PC-3 (cell line): Measurements from ENCODE around the gene MAPK8IP2. TPM values are rescaled to one million over a fixed set of nuclear protein-coding genes. Genes with fewer than 3 reads are reported as not detected.

ENCODE experiments used
- ATAC-seq: fragments of 200-7000 bp; cut with Tn5 transposase; 2 replicates; pipeline ENCODE4 v1.9.1; 2020; ENCODE audit warnings: mild to moderate bottlenecking, moderate library complexity
- BruUV-seq: library from RNA; stranded (reverse); fragments of 400-500 nt; replicated peaks from 2 replicates; lab custom pipeline; 2021; lab: Mats Ljungman, UMichigan
- CTCF ChIA-PET: fragments of 300-600 bp; sonication (Branson Sonifier 250); formaldehyde crosslinking; loops from one replicate; lab custom pipeline; 2022; ENCODE audit warnings: antibody characterized with exemption; lab: Charles Lee
- POLR2A ChIA-PET: fragments of 300-600 bp; sonication (Branson Sonifier 250); formaldehyde crosslinking; loops from one replicate; lab custom pipeline; 2022; ENCODE audit warnings: antibody characterized with exemption; ENCODE audit not compliant: unreplicated experiment; lab: Charles Lee
- DNase-seq: peaks from one replicate; pipeline ENCODE4 v3.0.0-alpha.2; 2015
- H2AFZ ChIP-seq: fragments of 300-600 bp; sonication (generic); 2 replicates; pipeline ENCODE4 v1.6.0; 2016; ENCODE audit warnings: antibody characterized with exemption, low read length
- H3F3A ChIP-seq: fragments of 300-600 bp; sonication (generic); one replicate; pipeline ENCODE4 v1.6.0; 2017; ENCODE audit warnings: antibody characterized with exemption, low read length, control low read depth, mild to moderate bottlenecking; ENCODE audit not compliant: unreplicated experiment
- H3K27ac ChIP-seq: fragments of 300-600 bp; sonication (generic); 2 replicates; pipeline ENCODE4 v1.5.1; 2016; ENCODE audit warnings: mild to moderate bottlenecking, low read length
- H3K27me3 ChIP-seq: fragments of 300-600 bp; sonication (generic); 2 replicates; pipeline ENCODE4 v1.6.1; 2016; ENCODE audit warnings: low read length, mixed read lengths
- H3K36me3 ChIP-seq: fragments of 300-600 bp; sonication (generic); 2 replicates; pipeline ENCODE4 v1.6.1; 2016; ENCODE audit warnings: low read depth, mixed run types, low read length, mixed read lengths
- H3K4me1 ChIP-seq: fragments of 300-600 bp; sonication (generic); 2 replicates; pipeline ENCODE4 v1.5.1; 2016; ENCODE audit warnings: low read length; ENCODE audit not compliant: insufficient read depth
- H3K4me2 ChIP-seq: fragments of 300-600 bp; sonication (generic); 2 replicates; pipeline ENCODE4 v1.6.0; 2016; ENCODE audit warnings: low read length
- H3K4me3 ChIP-seq: fragments of 300-600 bp; sonication (generic); 2 replicates; pipeline ENCODE4 v1.5.1; 2016; ENCODE audit warnings: mild to moderate bottlenecking, low read length, mixed read lengths
- H3K79me2 ChIP-seq: fragments of 300-600 bp; sonication (generic); 2 replicates; pipeline ENCODE4 v1.6.1; 2017; ENCODE audit warnings: low read length, mixed read lengths
- H3K9ac ChIP-seq: fragments of 300-600 bp; sonication (generic); 2 replicates; pipeline ENCODE4 v1.6.0; 2016; ENCODE audit warnings: mild to moderate bottlenecking, low read length
- H3K9me2 ChIP-seq: fragments of 300-600 bp; sonication (generic); replicated peaks from 2 replicates; pipeline ENCODE4 v1.6.1; 2016; ENCODE audit warnings: mixed run types, low read length, mixed read lengths
- H3K9me3 ChIP-seq: fragments of 300-600 bp; sonication (generic); 2 replicates; pipeline ENCODE4 v1.6.1; 2016; ENCODE audit warnings: low read length, mixed read lengths
- H4K20me1 ChIP-seq: fragments of 300-600 bp; sonication (generic); 2 replicates; pipeline ENCODE4 v1.6.1; 2016; ENCODE audit warnings: low read length, mixed read lengths
- CTCF ChIP-seq: fragments of 300-600 bp; sonication (generic); conservative IDR thresholded peaks from 2 replicates; pipeline ENCODE4 v1.5.1; 2017; ENCODE audit warnings: antibody characterized with exemption, low read depth, mild to moderate bottlenecking, low read length
- EZH2 ChIP-seq: fragments of 300-600 bp; sonication (generic); IDR thresholded peaks from one replicate; pipeline ENCODE4 v1.6.1; 2017; ENCODE audit warnings: antibody characterized with exemption, mild to moderate bottlenecking, low read length; ENCODE audit not compliant: unreplicated experiment
- EZH2phosphoT487 ChIP-seq: fragments of 300-600 bp; sonication (generic); IDR thresholded peaks from 2 replicates; pipeline ENCODE4 v1.6.1; 2018; ENCODE audit warnings: mild to moderate bottlenecking, antibody characterized with exemption, low read length, borderline replicate concordance
- intact Hi-C: fragments of 100-400 bp; cut with micrococcal nuclease; formaldehyde crosslinking; loops from 2 replicates; pipeline ENCODE4 v1.9.0; 2023
- total RNA-seq: library from RNA; depleted of rRNA; stranded (reverse); fragments of >200 nt; gene quantifications from 2 replicates; pipeline ENCODE4 v1.2.3, GENCODE V29; 2014

The MAPK8IP2 gene
- total RNA-seq, 1 experiment from 2014 or later = 1.5 TPM

- no peaks in the 10 kb centered on the region for H3K36me3 ChIP-seq
- H3K4me2 ChIP-seq = no peak overlapping the region
- H2AFZ ChIP-seq = no peak overlapping the region
- H3K9ac ChIP-seq = no peak overlapping the region
- H3K4me3 ChIP-seq = no peak overlapping the region
- POLR2A ChIA-PET = no interaction called here
- no peaks in the 10 kb centered on the region for H3K9me2 ChIP-seq
- intact Hi-C loops = loop anchor here (1.0 kb wide), 1 partner anchor 44 kb away; no protein-coding TSS in a partner anchor
- H3K4me1 ChIP-seq = no peaks in the 10 kb centered on the region
- H3K27ac ChIP-seq = no peak overlapping the region
- H3F3A ChIP-seq = no peaks in the 10 kb centered on the region
- peak; percentile 37 for DNase-seq
- H3K27me3 ChIP-seq = no peaks in the 10 kb centered on the region
- TF ChIP-seq EZH2phosphoT487 (no peak), EZH2 (no peak), CTCF (peak; percentile 52)
- CTCF ChIA-PET = no interaction called here
- no peaks in the 10 kb centered on the region for H4K20me1 ChIP-seq
- no peaks in the 10 kb centered on the region for H3K9me3 ChIP-seq
- peak; percentile 64 for ATAC-seq
- peaks cover under 1% of the 10 kb centered on the region for H3K79me2 ChIP-seq
- no TSS peak for BruUV-seq
Measured at GRCh38 chr22:50576070-50576469, 24.5 kb upstream of the MAPK8IP2 start.

- H3K4me2 ChIP-seq = no peak overlapping the region
- H3K9me3 ChIP-seq = no peaks in the 10 kb centered on the region
- no peak overlapping the region for H3K27ac ChIP-seq
- intact Hi-C loops = loop anchor here (1.0 kb wide), 1 partner anchor 43 kb away; no protein-coding TSS in a partner anchor
- peaks cover 5% of the 10 kb centered on the region for H3K4me1 ChIP-seq
- POLR2A ChIA-PET = no interaction called here
- no peaks in the 10 kb centered on the region for H3K9me2 ChIP-seq
- CTCF ChIA-PET = no interaction called here
- no peak overlapping the region for H2AFZ ChIP-seq
- no peaks in the 10 kb centered on the region for H3K27me3 ChIP-seq
- no TSS peak for BruUV-seq
- H3K4me3 ChIP-seq = no peak overlapping the region
- peaks cover 11% of the 10 kb centered on the region for H3K79me2 ChIP-seq
- TF ChIP-seq EZH2 = no peak
- no peak for TF ChIP-seq EZH2phosphoT487
- TF ChIP-seq CTCF = no peak
- H3K9ac ChIP-seq = no peak overlapping the region
- H4K20me1 ChIP-seq = no peaks in the 10 kb centered on the region
- no peak for DNase-seq
- H3K36me3 ChIP-seq = no peaks in the 10 kb centered on the region
- no peak for ATAC-seq
- no peaks in the 10 kb centered on the region for H3F3A ChIP-seq
Measured at GRCh38 chr22:50576806-50577696, 23.5 kb upstream of the MAPK8IP2 start.

GRCh38 chr22:50577697-50577986 is 23.0 kb upstream of the MAPK8IP2 start:
- ChIA-PET POLR2A (no interaction called here), CTCF (no interaction called here)
- intact Hi-C loops = no loop called here
- Histone ChIP-seq H3K9me2 (no peaks in the 10 kb centered on the region), H3K27ac (no peak overlapping the region), H2AFZ (no peak overlapping the region), H4K20me1 (no peaks in the 10 kb centered on the region), H3K27me3 (no peaks in the 10 kb centered on the region), H3K4me2 (no peak overlapping the region), H3K79me2 (peaks cover 11% of the 10 kb centered on the region), H3K36me3 (no peaks in the 10 kb centered on the region), H3K4me3 (no peak overlapping the region), H3K9ac (no peak overlapping the region), H3F3A (no peaks in the 10 kb centered on the region), H3K9me3 (no peaks in the 10 kb centered on the region), H3K4me1 (peaks cover 5% of the 10 kb centered on the region)
- DNase-seq (no peak), ATAC-seq (no peak)
- no TSS peak for BruUV-seq
- no peak for TF ChIP-seq EZH2phosphoT487
- no peak for TF ChIP-seq CTCF
- TF ChIP-seq EZH2 = no peak
